LNCAP (cell line): ENCODE measurements around the gene BAG5.

Experiments used
- TF ChIP-seq, protein P1 (sequence below): fragments of 450-650 bp; IDR thresholded peaks from 2 replicates; pipeline ENCODE4 v1.5.1; 2017; ENCODE audit warnings: mild to moderate bottlenecking

BAG5 gene

DNA sequence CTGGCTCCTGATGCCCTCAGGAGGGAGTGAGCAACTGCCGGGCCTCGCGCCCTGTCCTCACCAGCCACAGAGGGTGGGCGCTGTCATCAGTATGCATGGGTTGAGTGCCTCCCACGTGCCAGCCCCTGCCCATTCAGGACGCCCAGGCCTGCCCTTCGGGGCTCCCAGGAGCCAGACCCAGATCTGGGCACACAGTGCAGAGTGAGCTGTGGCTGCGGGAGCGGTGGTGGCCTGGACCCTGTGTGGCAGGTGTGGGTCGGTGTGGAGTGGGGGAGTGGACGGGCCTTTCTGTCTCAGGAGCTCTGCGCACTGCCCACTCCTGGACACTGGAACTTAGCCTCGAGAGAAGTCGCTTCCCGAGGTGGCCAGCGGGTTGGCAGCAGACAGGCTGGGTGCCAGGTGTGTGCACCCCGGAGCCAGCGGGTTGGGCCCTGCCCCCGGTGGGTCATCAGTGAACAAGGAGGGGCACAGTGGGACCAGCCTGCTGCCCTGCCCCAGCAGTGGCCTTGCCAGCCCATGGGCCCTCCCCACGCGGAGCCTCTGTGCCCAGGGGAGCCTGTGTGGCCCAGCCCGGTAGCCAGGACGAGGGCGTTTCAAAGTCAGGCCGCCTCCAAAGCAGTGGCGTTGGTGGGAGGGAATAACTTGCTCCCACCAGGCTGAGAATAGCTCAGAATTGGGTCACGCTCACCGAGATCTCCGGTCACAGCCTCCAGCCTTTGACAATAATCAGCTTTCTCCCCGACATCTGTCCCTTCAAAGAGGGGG is 24.0 kb downstream of the BAG5 start:
- TF ChIP-seq, protein P1, sequence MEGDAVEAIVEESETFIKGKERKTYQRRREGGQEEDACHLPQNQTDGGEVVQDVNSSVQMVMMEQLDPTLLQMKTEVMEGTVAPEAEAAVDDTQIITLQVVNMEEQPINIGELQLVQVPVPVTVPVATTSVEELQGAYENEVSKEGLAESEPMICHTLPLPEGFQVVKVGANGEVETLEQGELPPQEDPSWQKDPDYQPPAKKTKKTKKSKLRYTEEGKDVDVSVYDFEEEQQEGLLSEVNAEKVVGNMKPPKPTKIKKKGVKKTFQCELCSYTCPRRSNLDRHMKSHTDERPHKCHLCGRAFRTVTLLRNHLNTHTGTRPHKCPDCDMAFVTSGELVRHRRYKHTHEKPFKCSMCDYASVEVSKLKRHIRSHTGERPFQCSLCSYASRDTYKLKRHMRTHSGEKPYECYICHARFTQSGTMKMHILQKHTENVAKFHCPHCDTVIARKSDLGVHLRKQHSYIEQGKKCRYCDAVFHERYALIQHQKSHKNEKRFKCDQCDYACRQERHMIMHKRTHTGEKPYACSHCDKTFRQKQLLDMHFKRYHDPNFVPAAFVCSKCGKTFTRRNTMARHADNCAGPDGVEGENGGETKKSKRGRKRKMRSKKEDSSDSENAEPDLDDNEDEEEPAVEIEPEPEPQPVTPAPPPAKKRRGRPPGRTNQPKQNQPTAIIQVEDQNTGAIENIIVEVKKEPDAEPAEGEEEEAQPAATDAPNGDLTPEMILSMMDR, result no peak

DNA sequence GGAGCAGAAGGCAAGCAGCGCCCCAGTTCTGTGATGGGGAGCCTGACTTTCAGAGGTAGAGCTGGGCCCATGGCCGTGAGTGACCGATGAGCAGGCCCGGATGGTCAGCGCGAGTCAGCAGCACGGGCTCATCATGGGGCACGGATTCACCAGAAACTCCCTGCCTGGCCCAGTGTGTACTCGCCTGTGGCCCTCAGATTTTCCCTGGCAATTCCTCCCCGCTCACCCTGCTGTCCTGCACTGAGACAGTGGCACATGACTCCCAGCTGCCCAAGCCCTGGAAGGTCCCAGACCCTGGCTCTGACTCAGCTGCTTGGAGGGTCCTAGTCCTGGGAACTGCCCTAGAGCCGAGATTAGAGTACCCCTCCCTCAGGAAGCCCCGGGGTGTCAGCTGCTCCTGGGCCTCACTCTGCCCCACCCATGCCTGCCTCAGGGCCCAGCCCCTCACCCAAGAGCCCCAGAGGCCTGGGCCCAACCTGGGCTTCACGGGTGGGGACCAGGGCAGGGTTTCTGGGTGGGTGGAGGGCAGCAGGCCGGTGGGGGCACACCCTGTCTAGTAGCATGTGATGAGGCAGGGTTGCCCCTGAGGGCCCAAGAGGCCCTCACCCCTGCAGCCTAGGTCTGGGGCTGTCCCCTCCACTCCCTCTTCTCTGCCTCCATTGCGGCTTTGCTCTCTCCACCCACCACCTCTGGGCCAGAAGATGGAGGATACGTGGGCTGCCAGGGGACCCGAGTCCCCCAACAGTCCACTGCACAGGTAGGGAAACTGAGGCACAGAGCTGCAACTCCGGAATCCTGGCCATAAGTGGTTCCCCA is 25.1 kb downstream of the BAG5 start:
- TF ChIP-seq, protein P1, result no peak

DNA sequence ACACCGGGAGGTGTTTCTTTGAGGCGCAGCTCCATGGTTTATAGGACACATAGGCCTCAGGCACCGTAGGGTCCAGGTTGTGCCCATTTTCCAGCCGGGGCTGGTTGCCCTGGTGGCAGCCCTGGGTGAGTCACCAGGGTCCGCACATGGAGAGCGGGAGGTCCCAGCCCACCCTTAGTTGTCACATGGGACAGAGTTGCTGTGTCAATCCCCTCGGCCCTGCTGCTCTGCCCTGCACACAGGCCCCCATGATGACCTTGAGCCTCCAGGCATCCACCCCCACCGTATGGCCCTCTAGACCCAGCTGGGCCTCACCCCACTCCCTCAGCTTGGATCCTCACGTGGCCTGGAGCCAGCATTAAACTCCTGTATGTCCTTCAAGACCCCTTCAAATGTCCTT is 25.8 kb downstream of the BAG5 start:
- TF ChIP-seq, protein P1, result no peak

DNA sequence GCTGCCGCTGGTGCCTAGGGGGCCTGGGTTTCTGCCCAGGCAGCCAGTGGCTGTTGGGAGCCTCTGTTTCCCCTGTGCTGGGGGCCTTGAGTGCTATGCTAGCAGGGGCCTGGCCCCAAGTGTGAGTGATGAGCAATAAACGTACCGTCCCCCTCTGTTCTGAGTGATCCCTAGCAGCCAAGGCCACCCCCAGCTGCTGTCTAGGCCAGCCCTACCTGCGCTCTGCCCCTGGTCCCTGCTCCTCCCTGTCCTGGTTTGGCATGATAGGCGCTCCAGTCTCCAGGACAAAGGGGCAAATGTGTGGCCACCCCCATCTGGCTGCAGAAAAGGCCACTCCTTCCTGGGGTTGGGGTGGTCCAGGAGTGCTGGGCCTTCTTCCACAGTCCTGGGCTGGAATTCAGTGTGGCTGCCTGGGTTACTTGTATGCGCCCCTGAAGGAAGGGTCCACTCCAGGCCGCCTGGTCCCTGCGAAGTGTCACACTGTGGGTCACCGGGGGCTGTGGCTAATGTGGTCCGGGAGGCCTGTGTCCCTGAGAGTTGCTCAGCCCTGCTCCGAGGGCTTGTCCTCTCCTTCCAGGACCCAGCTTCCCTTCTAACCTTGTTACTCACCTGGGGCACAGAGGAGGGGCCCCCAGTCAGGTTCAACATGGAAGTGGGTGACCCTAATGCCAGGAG is 26.4 kb downstream of the BAG5 start:
- TF ChIP-seq, protein P1, result no peak

DNA sequence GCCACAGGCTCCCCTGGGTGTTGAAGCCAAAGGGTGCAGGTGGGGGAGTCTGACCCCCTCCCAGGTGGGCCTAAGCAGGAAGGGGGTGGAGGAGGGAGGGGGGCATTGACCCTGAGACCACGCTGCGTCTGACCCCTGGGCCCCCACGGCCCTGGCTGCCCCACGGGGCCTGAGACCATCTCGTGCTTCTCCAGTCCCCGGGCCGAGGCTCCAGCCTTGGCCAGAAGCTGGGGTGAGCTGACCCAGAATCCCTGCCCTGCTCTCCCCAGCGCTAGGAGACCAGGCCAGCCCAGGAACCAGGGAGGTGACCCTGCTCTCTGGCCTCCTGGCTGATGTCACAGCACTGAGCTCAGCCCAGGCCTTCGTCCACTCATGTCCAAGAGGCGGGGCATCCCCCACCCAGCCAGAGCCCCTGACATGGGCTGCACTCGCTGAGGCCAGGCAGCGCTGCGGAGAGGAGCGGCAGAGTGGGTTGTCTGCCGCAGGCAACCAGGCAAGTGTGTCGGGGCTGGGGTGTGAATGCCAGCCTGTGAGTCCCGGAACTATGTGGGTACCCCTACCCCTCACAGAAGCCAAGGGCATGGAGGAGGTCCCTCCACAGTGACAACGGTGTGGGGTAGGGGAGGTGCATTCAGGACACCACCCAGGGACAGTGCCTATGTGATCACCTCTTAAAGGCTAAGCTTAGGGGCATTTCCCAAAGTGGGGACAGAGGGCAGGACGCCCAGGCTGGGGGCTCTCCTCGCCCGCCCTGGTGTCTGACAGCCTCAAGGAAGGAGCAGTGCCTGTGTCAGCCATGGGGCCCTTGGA is 27.2 kb downstream of the BAG5 start:
- TF ChIP-seq, protein P1, result no peak

DNA sequence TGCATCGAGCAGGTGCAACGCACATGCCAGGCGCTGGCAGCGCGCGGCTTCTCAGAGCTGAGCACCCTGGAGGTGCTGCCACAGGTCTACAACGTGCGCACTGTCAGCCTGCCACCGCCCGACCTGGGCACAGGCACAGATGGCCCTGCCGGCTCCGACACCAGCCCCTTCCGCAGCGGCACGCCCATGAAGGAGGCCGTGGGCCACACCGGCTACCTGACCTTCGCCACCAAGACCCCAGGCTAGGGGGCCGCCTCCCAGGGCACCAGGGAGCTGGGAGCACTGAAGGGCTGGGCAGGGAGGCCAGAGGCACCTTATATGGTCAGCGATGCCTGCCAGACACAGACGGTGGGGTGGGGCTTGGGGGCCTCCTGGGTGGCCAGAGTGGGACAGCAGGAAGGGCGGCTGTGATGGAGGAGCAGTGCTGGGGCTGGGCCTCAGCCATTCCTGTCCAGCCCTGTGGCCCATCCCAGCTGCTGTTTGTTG is 27.8 kb downstream of the BAG5 start:
- TF ChIP-seq, protein P1, result no peak
